ENCODE results near the gene CNDP2. TPM values are rescaled to one million over a fixed set of nuclear protein-coding genes. Genes with fewer than 3 reads are reported as not detected.

Gene CNDP2
- total RNA-seq, 1 donor from 2014 or later: 237 TPM

GRCh38 chr18:74507097-74507881, 11.1 kb downstream of the CNDP2 start:
- Histone ChIP-seq H3K4me3 (no peak overlapping the region), H3K4me1 (peaks cover 6% of the 10 kb centered on the region), H3K27me3 (ENCODE audit: low read depth) (no peaks in the 10 kb centered on the region), H3K36me3 (peaks cover 98% of the 10 kb centered on the region), H3K9me3 (no peaks in the 10 kb centered on the region), H3K27ac (no peak overlapping the region)
- TF ChIP-seq CTCF (IDR thresholded peaks at IDR 0.05): no peak
- DNase-seq: no peak
- intact Hi-C loops (cut with DNase I): no loop called here
- no peak for ATAC-seq

- no peak for TF ChIP-seq CTCF (IDR thresholded peaks at IDR 0.05)
- H3K4me3 ChIP-seq: no peak overlapping the region
- intact Hi-C loops (cut with DNase I): no loop called here
- no peak for DNase-seq
- H3K9me3 ChIP-seq: no peaks in the 10 kb centered on the region
- no peaks in the 10 kb centered on the region for H3K4me1 ChIP-seq
- ATAC-seq: no peak
- no peaks in the 10 kb centered on the region for H3K27me3 ChIP-seq (ENCODE audit: low read depth)
- H3K27ac ChIP-seq: no peak overlapping the region
- H3K36me3 ChIP-seq: peaks cover 98% of the 10 kb centered on the region
Observed at GRCh38 chr18:74507927-74508326, 11.8 kb downstream of the CNDP2 start.

- Histone ChIP-seq H3K27ac (no peak overlapping the region), H3K9me3 (no peaks in the 10 kb centered on the region), H3K36me3 (peaks cover 98% of the 10 kb centered on the region), H3K27me3 (ENCODE audit: low read depth) (no peaks in the 10 kb centered on the region), H3K4me1 (no peaks in the 10 kb centered on the region), H3K4me3 (no peak overlapping the region)
- no peak for TF ChIP-seq CTCF (IDR thresholded peaks at IDR 0.05)
- intact Hi-C loops (cut with DNase I): no loop called here
- ATAC-seq: no peak
- no peak for DNase-seq
Observed at GRCh38 chr18:74508366-74508765, 12.2 kb downstream of the CNDP2 start.

- no peak for TF ChIP-seq CTCF (IDR thresholded peaks at IDR 0.05)
- intact Hi-C loops (cut with DNase I): no loop called here
- H3K4me1 ChIP-seq: no peaks in the 10 kb centered on the region
- H3K27me3 ChIP-seq (ENCODE audit: low read depth): no peaks in the 10 kb centered on the region
- no peak overlapping the region for H3K4me3 ChIP-seq
- DNase-seq (no peak), ATAC-seq (no peak)
- peaks cover 98% of the 10 kb centered on the region for H3K36me3 ChIP-seq
- H3K9me3 ChIP-seq: no peaks in the 10 kb centered on the region
- no peak overlapping the region for H3K27ac ChIP-seq
Observed at GRCh38 chr18:74508821-74509225, 12.7 kb downstream of the CNDP2 start.

GRCh38 chr18:74509856-74510769, 13.9 kb downstream of the CNDP2 start:
- H3K4me1 ChIP-seq: no peaks in the 10 kb centered on the region
- intact Hi-C loops (cut with DNase I): no loop called here
- no peak for ATAC-seq
- no peak for DNase-seq
- no peak for TF ChIP-seq CTCF (IDR thresholded peaks at IDR 0.05)
- H3K36me3 ChIP-seq: peaks cover 97% of the 10 kb centered on the region
- no peak overlapping the region for H3K27ac ChIP-seq
- no peak overlapping the region for H3K4me3 ChIP-seq
- H3K9me3 ChIP-seq: no peaks in the 10 kb centered on the region
- H3K27me3 ChIP-seq (ENCODE audit: low read depth): no peaks in the 10 kb centered on the region
